HG03520 (cell line): ENCODE results near the gene CDH13.

Source experiments
- ATAC-seq: cut with Tn5 transposase; IDR thresholded peaks from one replicate; pipeline ENCODE4 v1.9.1; 2021; ENCODE audit warnings: mild to moderate bottlenecking, moderate library complexity; ENCODE audit not compliant: unreplicated experiment

Gene CDH13

DNA sequence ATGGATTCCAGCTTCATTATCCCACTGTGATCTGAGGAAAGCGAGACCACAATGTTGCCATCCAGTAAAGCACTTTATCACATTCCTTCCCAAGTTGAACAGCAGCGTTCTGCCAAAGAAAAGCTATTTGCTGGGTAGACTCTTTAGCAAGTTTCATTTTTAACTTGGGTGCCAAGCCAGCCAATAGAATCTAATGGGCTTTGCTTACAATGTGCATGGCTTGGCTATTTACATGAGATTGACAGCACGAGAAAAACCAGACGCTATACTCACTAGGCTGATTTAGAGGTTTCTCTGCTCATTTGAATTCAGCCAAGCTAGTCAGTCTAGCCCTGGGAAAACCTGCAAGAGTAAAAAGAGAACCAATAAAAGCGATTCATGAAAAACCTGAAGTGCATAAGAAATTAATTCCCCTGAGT lies 108.9 kb downstream of the CDH13 start:
- no peak for ATAC-seq

DNA sequence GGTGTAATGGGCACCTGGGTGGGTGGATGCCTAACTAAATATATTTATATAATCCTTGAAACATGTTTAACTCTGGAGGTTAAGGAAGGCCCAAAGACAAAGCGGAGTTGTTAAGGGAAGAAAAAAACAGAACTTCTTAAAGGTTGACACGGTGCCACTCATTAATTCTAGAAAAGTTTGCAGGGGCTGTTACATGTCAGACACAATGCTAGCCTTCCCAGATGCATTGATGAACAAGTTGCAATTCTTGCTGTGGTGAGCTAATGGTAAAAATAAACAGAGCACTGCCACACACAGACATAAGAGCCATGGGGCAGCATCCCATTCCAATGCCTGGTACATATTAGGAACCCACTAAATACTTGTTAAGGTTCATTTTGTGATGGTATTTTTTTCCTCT lies 109.5 kb downstream of the CDH13 start:
- ATAC-seq: no peak

DNA sequence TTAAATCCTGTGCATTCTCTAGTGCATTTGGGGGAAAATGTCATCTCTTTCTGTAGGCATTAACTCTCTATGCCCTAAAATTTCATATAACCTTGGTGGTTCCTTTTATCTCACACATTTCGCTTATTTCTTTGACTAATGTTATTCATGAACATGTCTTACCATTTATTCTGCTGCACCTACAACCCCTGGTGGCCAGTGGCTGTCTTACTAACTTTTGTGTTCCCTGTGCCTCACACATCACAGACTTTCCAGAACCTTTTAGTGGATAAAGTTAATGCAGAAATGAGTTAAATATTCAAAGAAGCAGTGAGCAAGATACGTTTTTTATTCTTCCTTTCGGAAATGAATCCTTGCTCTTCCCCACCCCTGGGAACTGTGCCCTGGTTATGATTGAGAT lies 111.9 kb downstream of the CDH13 start:
- ATAC-seq: no peak

DNA sequence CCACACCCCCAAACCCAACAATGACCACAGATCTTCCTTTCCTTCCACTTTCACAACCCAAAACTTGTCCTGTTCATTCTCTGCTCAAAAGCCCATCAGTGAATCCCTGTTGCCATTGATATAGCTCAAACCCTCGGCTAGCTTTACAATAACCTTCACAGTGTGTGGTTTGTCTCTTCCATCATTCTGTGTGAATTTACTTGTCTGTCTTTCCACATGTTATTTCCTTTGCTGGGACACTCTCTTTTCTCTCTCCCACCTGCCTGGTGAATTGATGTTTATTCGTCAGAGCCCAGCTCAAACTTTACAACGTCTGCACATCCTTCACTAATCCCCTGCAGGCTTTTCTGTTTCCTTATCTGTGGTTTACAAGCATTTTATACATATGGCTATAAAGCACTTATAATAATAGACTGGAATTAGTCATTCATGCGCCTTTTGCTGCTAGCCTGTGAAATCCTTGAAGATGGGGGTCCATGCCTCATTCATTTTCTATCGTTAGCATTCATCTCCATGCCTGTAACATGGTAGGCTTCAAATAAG lies 114.4 kb downstream of the CDH13 start:
- no peak for ATAC-seq

DNA sequence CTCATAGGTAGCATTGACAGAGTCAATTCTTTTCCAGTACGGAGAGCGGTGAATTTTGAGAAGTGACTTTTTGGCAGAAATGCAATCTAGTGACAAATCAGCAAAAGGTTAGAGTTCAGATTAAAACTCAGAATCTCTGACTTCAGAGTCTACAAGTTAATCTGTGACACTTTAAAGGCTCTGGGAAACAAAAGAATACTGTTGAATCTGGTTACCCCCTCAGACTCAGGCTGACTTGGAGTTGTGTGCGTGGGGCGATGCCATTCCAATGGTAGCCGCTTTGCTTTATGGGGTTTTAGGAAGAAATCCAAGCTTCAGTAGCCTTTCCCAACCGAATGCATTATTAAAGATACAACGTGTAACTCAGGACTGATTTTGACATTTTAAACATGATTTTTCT lies 118.2 kb downstream of the CDH13 start:
- ATAC-seq: no peak

DNA sequence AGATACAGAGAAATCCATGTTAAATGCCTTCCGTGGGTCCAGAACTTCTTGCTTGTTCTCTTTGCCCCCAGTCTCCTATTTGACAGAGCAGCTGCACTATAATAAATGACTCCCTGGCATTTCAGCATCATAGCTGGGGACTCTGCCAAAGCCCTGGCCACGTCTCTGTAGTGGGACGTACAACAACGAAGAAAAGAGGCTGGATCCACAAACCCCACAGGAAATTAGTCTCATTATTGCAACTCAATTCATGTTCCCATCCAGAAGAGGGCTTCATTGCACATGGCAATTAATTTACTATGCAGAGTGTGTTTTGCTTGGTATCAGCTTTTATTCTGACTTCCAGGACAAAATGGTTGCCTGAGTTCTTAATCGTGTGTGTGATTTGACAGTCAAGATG lies 121.3 kb downstream of the CDH13 start:
- no peak for ATAC-seq

DNA sequence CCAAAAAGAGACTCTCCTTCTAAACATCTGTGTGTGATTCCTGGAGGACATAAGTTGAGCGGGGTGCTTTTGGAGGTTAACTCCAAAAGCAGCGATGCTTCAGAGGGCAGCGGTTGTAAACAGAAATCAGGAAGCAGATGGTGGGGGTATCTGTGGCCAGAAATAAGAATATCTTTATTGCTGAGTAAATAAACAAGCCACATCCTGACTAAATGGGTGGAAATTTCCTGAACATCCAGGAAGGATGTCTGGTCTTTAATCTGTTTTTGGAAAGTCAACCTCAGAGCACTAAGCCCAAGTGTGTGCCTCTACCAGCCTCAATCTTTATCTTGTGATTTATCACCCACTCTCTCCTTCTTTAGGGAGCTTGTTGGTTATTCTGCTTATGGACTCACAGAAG lies 123.3 kb downstream of the CDH13 start:
- ATAC-seq: no peak

DNA sequence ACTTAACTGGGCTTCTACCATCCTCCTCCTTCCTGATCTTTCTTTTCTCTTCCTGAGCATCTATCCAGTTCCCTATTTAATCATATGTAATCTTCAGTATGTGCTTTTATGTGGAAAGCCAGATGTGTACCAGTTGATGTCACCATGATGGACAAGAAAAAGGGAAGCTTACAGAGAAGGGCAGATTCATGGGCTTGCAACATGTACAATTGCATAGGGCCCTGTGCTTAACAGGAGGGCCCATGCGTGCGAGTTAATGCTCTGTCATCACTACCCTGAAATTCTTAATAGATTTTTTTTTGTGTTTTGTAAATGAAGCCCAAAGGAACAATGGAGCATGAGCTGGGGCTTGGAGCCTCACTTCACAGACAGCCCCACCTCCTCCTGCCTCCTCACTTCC lies 124.3 kb downstream of the CDH13 start:
- ATAC-seq: no peak

DNA sequence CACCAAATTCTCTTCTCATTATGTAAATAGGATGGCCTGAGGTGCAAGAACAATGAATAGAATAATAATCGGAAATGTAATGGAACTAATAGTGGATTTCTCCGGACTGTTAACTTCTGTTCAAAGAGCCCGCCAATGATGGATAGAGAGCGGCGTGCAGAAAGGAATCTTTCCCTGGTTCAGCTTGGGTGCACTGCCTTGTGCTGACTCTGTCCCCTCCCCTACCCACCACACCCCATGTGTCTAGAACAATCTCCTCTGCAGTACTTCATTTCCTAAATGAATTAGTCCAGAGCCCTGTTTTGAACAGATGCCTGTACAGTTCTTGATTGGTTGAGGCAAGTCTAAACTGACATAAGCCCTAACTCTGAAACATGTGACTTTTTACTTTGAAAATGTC lies 125.4 kb downstream of the CDH13 start:
- no peak for ATAC-seq

DNA sequence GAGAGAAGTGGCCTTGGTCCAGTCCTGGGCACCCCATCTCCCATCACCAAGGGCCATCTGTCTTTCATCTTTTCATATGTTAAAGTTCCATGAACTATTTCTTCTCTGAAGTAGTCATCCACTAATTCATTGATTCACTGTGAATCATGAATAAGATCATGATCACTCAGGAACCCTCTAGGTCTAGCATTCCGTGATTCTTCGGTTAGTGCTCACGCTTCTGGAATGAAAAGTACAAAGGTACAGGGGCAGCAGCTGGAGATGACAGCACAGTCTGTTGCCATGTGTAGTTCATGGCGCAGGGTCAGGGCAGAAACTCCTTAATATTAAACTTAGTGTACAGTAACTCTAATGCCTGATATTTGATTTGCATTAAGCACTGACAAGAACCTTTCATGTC lies 127.1 kb downstream of the CDH13 start:
- ATAC-seq: no peak

DNA sequence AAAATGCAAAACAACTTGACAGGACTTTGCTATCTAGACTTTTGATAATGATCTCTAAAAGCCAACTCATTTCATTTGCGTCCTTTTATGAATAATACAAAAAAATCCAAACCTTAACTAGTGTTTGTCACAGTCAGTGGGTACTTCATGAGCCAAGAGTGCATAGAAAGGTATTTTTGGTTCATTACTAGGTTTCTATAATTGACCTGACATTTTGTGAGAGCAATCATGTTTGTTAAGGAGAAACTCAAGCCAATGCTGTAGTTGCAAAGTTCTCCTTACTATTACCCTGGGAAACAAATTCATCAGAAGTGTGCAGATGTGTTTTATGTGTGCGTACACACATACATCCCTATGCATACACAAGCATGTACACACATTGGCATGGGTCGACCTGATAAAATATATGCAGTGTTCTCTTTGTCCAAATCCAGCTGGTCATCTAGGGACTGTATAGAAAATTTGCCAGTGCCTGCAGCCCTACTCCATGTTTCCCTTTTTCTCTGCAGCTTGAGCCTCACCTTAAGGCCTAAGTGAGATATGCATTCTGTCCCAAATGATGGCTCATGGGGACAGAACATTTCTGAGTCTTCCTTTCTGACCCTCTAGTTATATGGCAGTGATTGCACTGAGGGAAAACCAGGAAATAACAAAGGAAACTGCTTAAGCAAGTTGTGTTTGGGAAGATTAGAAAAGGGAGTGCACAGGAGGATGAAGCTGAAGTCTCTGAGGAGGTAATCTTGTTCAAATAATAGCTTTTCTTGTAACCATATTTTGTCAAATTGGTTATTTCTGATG lies 128.1 kb downstream of the CDH13 start:
- ATAC-seq: no peak

DNA sequence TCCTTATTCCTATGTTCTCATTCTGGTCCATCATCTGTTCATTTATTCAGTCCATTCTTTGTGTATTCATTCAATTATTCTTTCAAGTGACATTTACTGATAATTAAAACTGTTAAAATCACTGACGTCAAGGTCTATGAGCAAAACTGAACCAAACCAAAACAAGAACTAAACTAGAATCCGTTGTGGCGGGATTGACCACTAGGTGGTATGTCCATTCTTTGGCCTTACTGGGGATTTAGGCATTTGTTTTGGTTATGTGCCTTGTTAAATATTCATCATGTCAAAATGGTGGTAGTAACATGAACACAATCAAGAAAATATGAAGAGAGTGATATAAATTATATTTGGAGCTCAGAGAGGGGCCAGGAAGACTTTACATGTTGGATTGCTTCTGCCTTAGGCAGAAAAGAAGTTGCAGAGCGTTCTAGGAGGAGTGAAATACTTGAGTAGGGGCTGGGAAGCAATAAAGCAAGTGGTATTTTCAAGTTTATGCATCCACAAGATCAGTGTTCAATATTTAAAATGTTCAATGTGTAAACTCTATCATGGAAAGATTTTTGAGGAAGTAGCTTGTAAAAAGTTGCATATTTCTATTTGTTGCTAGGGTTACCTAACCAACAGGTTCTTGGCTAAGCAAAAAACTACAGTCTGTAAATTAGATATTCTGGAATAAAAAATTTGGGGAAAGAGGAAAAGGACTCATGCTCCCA lies 129.0 kb downstream of the CDH13 start:
- ATAC-seq: no peak

DNA sequence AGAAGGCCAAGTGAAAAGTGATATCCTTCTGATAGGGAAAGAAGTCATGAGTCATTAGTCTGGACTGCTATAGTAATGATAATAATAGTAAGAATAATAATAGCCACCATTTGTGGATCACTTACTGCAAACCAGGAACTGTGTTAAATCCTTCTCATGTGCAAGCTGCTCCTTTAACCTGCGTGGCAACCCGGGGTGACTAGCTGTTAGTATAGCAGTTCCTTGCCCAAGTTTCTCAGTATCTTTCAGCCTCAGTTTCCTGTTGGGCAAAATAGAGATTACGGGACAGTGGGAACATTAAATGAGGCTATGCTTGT lies 129.5 kb downstream of the CDH13 start:
- ATAC-seq: no peak

DNA sequence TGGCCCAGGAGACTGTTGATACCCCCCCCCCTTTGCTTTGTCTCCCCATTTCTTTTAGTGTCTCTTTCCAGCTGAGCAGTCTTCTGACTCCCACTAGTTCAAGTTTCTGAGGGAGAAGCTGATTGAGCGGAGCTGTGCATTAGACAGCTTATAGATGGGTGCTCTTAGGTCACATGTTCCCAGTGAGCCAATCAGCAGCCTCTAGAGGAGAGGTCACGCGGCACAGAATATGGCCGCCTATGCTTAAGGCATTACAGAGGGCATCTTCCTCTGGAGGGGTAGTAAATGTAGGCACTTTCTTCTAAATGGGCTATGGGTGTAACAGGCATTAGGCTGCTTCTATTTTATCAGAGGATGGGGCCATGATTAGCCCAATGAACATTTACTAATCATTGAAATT lies 131.6 kb downstream of the CDH13 start:
- no peak for ATAC-seq

DNA sequence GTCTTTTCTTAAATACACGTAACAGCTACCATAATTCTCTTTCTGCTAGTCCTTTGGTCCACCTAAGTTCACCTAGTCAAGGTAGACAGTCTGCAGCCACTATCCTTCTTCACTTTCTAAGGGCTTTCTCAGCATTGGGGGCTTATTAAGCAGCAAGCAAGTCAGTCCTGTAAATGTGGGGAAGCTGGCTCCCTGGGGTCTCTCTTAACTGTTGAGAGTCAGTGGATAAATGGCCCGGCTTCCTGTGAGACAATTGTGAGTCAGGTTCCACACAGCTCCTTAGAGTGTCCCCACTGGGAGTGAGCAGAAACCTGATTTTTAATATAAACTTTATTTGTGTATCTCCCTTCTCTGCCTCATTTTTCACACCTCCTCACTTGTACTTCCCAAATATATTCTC lies 132.1 kb downstream of the CDH13 start:
- no peak for ATAC-seq

DNA sequence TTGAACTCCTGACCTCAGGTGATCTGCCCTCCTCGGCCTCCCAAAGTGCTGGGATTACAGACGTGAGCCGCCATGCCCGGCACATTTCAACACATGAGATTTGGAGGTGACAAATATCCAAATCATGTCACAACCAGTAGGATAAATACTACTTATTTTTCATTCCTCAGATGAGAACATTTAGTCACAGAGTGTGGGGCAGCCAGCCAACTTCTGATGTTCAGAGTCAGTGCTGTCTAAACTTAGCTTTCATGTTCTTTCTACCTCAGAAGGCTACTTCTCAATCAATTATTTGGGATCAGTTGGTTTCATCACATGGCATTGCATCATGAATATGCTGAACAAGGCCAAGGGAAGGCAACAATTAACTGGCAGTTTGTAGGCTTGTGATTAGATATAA lies 134.5 kb downstream of the CDH13 start:
- ATAC-seq: no peak

DNA sequence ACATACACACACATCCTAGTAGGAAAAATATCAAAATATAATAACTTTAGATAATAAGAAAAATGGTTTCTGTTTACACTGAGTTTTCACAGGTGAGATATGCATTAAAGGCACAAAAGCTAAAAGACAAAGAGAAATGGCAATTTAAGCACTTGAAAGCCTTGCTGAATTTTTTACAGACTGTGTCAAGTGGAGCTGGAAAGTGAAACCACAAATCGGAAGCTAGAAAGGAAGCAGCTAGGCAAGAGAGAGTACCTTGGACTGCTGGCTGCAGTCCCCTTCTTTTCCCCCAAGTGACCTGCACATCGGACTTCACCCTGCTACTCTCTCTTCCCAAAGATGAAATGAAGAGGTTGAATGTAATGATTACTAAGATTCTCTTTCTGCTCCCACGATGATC lies 135.1 kb downstream of the CDH13 start:
- no peak for ATAC-seq

DNA sequence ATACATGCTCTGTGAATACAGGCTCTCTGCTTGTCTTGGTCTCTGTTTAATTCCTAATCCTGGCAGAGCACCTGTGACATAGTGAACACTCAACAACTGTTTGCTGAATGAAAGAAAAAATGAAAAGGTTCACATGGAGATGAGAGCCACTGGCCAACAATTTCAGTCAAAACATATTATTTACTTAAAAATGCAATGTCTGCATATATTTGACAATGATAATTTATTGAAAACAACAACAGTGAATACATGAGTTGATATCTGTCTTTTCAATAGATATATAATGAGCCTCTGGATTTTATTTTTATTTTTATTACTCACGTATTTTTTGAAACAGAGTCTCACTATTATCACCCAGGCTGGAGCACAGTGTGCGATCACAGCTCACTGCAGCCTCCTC lies 136.6 kb downstream of the CDH13 start:
- no peak for ATAC-seq

DNA sequence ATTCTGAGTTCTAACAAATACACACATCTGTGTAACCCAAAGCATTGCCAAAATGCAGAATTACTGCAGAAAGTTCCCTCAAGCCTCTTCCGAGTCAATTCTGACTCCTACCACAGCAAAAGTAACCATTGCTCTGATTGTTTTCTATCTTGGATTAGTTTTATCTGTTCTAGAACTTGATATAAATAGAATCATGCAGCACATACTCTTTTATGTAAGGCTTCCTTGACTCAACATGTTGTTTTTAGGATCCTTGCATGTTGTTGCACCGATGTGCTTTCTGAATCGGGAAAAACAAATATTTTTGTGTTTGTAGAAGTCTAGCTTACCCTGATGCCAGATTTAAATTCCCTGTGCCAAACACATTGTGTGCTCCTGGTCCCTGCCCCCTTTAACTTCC lies 140.4 kb downstream of the CDH13 start:
- ATAC-seq: no peak

DNA sequence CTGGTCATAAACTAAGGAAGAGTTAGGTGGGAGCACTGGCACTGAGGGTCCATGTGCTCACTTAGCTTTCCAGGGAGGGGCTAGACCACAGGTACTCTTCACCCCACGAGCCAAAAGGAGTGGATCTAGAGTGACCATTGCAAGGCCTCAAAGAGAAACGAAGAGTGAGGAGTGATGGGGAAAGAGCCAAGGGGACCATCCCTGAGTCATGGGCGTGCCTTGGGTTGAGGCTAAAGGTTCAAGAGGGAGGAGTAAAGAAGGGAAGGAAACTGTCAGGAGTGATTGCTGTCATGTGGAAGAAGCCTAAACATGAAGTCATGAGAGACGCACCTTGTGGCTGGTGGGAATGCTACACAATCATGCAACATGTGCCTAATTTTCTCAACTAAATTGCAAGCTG lies 141.0 kb downstream of the CDH13 start:
- ATAC-seq: no peak

DNA sequence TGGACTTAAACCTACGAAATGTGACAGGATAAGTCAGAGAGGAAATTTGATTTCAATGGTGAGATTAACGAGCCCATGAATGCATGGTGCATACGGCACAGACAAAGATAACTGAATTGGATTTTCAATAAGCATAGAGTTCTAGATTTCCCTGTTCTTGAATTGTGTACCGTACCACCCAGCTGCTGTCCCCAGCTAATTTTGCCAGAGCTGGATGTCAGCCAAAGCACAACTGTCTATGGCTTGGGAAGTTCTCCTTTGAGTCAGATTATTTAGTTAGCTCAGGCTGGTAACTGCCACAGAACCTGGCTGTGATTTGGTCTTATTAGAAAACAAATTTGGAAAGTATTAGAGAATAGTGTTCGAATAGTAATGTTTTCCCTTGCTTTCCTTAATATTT lies 143.1 kb downstream of the CDH13 start:
- ATAC-seq: no peak

DNA sequence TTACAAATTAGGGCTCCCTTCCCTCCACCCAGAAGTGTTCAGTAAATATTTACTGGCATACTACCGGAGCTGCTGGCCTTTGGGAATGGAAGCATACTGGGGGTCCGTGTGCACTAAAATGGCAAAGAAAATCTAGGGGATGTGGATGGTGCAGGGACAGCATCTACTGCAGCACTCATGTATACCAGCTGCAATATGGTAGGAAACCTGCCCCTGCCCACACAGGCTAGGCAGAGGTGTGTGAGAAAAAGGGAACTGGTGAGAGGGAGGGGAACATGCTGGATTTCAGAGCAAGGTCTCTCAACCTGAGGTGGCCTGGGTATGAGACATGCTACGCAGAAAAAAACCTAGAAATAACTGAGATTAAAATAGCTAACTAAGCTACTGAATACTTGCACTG lies 145.4 kb downstream of the CDH13 start:
- ATAC-seq: no peak

DNA sequence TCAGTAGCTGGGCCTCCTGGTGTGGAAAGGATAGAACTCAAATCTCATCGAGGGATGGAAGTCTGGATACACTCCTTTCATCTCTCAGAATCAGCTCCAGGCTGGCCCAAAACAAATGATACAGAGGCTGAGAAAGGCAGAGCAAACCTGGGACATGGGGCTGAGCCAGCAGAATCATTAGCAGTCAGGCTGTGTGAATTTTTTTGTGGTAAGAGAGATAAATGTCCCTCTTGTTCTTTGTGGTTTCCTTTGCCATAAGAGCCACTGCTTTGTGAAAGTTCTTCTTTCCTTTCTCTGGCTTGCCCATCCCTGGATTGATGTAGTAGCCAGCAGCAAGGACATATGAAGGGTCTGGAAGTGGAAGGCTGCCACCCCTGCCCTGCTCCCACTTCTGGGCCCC lies 146.2 kb downstream of the CDH13 start:
- no peak for ATAC-seq
